Activated T-helper 1 cell treated with Interleukin-2 at 50 U/mL for 16 hours (primary cell): ENCODE measurements around the gene TIMM10B.
"Not testable (repeated sequence)": the region's sequence is repeated elsewhere in the genome, so short reads cannot be mapped to it uniquely, and the experiment has no call there.

Source experiments
- DNase-seq: peaks from one replicate; pipeline ENCODE4 v3.0.0-alpha.2; 2020; ENCODE audit warnings: low read depth

TIMM10B gene

DNA sequence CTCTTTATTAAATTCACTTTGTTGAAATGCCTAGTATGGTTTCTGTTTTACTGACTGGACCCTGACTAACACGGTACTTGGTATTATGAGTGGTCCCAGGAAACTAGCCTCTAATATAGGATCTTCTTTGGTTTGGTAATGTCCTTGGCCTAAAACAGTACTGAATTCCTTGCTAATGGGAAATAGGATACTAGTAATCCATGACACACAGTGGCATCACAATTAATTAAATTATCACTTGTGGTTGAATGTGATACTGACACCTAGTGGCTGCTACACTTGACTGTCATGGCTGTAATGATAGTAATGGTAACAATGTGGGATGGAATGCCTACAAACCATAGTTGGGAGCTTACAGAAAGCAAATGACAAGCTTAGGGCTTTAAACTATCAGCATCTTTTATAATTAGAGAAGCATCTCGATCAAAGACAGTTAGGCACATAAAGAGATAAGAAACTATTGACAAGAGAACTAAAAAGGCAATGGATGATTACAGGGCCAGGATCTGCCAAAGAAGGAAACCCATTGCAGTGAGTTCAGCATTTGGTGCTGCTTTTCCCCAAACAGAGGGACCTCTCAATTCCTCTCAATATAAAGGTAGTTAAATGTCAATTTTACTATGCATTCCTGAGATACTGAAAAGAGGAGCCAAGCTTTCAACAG lies 24.4 kb downstream of the TIMM10B start:
- DNase-seq: no peak

DNA sequence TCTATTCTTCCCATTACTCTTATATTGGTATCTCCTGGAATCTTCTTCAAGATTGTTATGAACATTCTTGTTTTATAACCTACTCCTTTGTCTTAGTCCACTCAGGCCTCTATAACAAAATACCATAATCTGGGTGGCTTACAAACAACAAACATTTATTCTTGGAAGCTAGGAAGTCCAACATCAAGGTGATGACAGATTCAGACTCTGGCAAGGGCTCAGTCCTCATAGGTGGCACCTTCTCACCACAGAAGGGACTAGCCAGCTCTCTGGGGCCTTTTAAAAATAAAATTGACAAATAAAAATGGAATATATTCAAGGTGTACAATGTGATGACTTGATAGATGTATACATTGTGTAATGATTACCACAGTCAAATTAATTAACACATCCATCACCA lies 35.6 kb downstream of the TIMM10B start:
- DNase-seq: no peak

DNA sequence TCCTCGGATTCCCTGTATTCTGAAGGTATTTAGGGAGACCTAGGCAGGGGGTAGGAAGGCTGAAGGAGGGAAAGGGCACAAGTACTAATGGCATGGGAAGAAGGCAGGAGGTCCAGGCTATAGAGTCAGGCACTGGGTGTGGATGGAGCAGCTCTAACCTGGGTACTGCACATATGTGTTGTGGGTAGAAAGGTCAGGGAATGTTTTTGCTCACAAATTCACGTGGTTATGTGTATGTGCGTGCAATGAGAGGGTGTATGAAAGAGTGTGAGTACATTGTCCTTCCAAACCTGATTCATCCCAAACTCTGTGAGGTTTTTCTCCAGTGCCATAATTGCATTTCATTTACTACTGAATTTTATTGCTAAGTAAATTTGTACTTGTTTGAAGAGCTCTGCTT lies 39.0 kb downstream of the TIMM10B start:
- DNase-seq: no peak

DNA sequence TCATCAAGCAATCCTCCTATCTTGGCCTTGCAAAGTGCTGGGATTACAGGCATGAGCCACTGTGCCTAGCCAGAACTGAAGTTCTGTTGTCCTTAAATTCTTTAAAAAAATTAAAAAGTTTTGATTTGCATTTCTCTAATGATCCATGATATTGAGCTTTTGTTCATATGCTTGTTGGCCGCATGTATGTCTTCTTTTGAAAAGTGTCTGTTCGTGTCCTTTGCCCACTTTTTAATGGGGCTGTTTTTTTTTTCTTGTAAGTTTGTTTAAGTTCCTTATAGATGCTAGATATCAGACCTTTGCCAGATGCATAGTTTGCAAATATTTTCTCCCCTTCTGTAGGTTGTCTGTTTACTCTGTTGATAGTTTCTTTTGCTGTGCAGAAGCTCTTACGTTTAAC lies 40.6 kb downstream of the TIMM10B start:
- DNase-seq: not testable (repeated sequence)

DNA sequence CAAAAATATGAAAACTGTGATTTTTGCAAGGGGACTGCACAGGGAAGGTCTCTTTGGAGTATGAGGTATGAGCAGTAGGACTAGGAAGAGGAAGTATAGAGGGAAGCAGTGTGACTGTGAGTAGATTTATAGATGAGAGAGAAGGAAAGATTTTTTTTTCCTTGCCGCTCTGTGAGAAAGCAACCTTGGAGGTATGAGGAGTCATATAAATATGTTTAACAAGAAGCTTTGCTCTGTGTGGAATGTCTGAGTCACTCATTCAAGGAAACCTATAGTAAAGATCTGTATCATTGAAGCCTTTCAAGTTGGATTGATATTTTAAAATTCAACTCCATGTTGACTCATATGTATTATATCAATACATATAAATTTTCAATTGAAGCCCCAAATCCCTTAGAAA lies 42.0 kb downstream of the TIMM10B start:
- no peak for DNase-seq

DNA sequence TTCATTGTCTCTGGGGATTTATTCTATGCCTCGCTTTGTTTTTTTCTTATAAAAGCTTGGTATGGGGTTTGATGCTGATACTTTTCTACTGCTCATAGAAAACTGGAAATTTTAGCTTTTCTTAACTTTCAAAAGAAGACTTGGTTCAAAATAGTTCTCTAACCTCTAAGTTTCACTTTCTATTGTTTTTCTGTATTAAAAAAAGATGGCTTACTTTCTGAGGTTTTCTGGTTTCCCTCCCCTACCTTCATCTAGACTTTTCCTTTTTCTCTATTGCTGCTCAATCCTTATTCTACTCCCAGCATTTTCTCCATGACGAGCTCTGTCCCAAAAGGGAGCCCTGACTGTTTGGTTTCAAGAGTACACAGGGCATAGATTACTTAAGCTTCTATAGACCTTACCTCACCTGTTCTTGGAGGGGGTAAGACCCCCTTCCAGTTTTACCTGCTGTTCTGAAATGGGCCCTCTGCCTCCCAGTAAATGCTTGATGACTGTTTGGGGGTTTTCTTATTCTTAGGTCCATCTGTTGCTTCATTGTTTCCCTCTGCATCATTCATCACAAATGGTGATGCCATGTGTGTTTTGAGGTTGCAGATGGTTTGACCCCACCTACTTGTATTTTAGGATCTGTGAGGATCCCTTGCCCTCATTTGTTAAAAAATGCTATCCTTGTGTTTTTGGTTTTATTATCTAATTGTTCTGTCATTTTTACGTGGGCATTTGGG lies 45.3 kb downstream of the TIMM10B start:
- DNase-seq: no peak

DNA sequence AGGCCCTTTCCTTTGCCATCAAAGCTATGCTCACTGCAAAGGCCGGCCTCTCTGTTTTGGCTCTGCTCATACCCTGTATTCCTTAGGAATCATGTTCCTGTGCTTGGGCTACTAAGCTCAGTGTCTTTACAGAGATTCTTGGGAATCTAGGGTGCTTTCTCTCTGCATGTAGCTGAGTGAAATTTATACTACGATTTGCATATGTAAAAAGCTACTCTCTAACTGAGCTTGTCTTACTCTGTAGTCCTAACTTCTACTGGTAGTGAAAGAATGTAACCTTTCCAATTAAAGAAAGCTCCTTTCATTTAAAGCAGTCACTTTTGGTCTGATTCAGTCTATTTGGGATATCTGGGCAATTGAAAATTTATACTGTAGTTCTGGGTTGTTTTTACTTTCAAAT lies 48.0 kb downstream of the TIMM10B start:
- no peak for DNase-seq

DNA sequence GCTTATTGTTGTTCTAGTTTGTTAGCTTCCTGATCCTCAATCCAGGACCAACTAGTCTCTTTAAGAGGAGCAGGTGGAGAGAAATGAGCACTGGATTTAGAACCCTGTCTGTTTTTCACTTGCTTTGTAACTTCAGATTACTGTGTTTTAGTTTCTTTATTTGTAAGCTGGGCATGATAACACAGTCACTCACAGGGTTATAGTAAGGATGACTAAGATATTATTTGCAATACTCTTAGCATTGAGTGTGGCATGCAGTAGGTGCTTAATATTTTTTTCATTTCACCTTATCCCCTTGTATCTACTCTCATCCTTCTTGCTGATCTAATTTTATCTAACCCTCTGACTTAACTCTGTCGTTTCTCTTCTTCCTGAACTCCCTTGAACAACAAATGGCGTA lies 49.5 kb downstream of the TIMM10B start:
- no peak for DNase-seq

DNA sequence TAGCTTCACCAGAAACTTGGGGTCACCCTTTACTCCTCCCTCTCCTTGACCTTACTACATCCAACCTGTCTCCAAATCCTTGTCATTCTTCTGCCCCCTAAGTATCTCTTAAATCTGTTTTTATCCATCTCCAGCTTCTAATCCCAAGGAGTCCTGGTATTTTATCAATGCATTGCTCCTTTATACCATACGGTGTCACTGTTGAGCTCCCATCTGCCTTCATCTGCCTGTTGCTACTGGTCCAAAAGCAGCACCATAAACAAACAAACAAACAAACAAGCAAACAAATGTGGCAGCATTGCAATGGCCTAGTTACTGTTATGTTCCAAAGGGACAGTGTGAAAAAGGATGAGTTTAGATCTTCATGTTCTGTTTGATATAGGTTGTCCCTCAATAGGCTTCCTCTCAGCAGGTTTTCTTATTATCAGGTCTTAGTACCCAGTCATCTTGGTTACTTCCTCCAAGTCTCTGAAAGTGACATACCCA lies 50.0 kb downstream of the TIMM10B start:
- DNase-seq: no peak
